Activated naive CD4-positive, alpha-beta T cell treated with anti-CD3 and anti-CD28 coated beads for 36 hours (primary cell): Measurements from ENCODE around the gene AGR3. TPM values are rescaled to one million over a fixed set of nuclear protein-coding genes. Genes with fewer than 3 reads are reported as not detected.

ENCODE experiments used
- CTCF ChIA-PET: fragments of 350-600 bp; sonication (Branson Sonifier 250); formaldehyde crosslinking; loops from one replicate; lab custom pipeline; 2021; ENCODE audit warnings: antibody characterized with exemption; lab: Charles Lee
- DNase-seq: peaks from one replicate; pipeline ENCODE4 v3.0.0-alpha.2; 2020
- H3K27ac Mint-ChIP-seq: one replicate; pipeline ENCODE4 v1.8.0; 2021; ENCODE audit warnings: mild to moderate bottlenecking, mixed read lengths
- H3K27me3 Mint-ChIP-seq: one replicate; pipeline ENCODE4 v1.8.0; 2021; ENCODE audit warnings: low read depth, mixed read lengths
- H3K36me3 Mint-ChIP-seq: one replicate; pipeline ENCODE4 v1.8.0; 2021; ENCODE audit warnings: low read depth, mixed read lengths
- H3K4me1 Mint-ChIP-seq: one replicate; pipeline ENCODE4 v1.8.0; 2021; ENCODE audit warnings: low read depth, mixed read lengths
- H3K4me3 Mint-ChIP-seq: one replicate; pipeline ENCODE4 v1.8.0; 2021; ENCODE audit warnings: mild to moderate bottlenecking, moderate library complexity, mixed read lengths
- H3K9me3 Mint-ChIP-seq: one replicate; pipeline ENCODE4 v1.8.0; 2021; ENCODE audit warnings: mixed read lengths
- intact Hi-C: fragments of 100-400 bp; cut with micrococcal nuclease; formaldehyde crosslinking; loops from one replicate; pipeline ENCODE4 v1.15.1; 2023
- total RNA-seq, 2 experiments: library from RNA; stranded (reverse); gene quantifications; one replicate each; pipeline ENCODE4 v1.2.3, GENCODE V29; 2021

Gene AGR3
- total RNA-seq = not detected

DNA sequence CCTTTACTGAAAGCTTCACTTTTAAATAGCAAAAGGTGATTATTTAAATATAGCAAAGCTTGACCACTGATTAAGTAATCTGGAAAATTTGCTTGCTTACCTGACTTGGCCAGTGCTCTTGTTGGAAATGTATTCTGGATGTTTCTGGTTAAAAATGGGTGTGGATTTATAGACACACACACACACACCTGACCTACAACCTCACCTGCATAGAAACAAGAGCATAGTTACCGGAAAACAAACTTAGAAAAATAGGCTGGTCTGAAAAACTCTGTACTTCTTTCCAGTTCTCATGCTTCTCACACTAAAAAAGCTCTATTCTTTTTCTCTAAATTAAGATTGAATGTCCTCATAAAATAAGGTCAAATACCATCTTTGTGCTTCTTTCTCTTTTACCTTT lies at the start of gene AGR3:
Gene AGR3 (minus strand): TSS at position 140 of the 400 bp plus-strand sequence. CDS start 3,365 bp downstream, outside the sequence.
- no peaks in the 10 kb centered on the region for H3K36me3 Mint-ChIP-seq
- H3K4me3 Mint-ChIP-seq = no peak within 1 kb of the TSS
- H3K4me1 Mint-ChIP-seq = no peaks in the 10 kb centered on the region
- H3K27ac Mint-ChIP-seq = no peak within 1 kb of the TSS
- CTCF ChIA-PET = interaction anchor here (1.1 kb wide), 1 partner anchor 9 kb away, joined by 3 read pairs; no protein-coding TSS in a partner anchor
- DNase-seq = no peak
- no peaks in the 10 kb centered on the region for H3K27me3 Mint-ChIP-seq
- intact Hi-C loops = no loop called here
- no peaks in the 10 kb centered on the region for H3K9me3 Mint-ChIP-seq

DNA sequence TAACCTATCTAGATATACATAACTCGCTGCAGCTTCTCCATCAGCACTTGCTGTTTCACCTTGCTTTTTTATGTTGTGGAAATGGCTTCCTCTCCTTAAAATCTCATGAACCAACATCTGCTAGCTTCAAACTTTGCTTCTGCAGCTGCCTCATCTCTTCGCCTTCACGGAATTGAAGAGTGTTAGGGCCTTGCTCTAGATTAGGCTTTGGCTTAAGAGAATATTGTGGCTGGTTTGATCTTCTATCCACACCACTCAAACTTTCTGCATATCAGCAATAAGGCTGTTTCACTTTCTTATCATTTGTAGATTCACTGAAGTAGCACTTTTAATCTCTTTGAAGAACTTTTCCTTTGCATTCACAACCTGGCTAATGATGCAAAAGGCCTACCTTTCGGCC lies 49.2 kb upstream of the AGR3 start:
- Mint-ChIP-seq H3K4me3 (no peak overlapping the region), H3K9me3 (no peaks in the 10 kb centered on the region), H3K27ac (no peak overlapping the region), H3K36me3 (no peaks in the 10 kb centered on the region), H3K4me1 (peaks cover 44% of the 10 kb centered on the region), H3K27me3 (peaks cover 2% of the 10 kb centered on the region)
- intact Hi-C loops = loop anchor here (5.0 kb wide), 1 partner anchor 509 kb away; the partner anchor contains the start of gene CRPPA
- DNase-seq = no peak
- CTCF ChIA-PET = interaction anchor here (0.6 to 2.1 kb wide), 4 partner anchors 13 to 710 kb away, joined by 3 to 8 read pairs (median 4); no protein-coding TSS in a partner anchor

DNA sequence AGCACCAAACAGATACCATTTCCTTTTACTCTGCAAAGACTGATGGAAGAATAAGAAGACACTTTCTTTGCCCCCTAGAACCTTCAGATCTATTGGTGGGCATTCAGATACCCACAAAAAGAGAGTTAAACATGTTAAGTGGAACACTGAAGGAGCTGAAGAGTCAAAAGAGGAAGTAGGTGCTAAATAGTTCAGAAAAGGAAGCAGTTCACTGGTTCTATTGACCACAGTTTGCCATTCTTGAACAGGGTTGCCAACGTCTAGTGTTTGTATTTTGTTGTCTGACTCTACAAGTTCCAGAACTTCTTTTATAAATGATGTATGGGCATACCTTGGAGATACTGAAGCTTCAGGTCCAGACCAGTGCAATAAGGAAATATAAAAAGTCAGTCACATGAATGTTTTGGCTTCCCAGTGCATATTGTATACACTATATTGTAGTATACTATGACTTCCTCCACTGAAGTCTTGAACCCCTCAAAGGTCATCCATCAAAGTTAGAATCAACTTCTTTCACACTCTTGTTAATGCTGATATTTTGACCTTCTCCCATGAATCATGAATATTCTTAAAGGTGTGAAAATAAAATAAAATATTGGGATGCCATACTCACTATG lies 47.5 kb upstream of the AGR3 start:
- intact Hi-C loops = loop anchor here (5.0 kb wide), 1 partner anchor 48 kb away; no protein-coding TSS in a partner anchor
- Mint-ChIP-seq H3K27me3 (peaks cover 2% of the 10 kb centered on the region), H3K4me3 (no peak overlapping the region), H3K9me3 (no peaks in the 10 kb centered on the region), H3K36me3 (no peaks in the 10 kb centered on the region), H3K4me1 (peaks cover 35% of the 10 kb centered on the region), H3K27ac (no peak overlapping the region)
- CTCF ChIA-PET = interaction anchor here (0.9 kb wide), 1 partner anchor 9 kb away, joined by 3 read pairs; no protein-coding TSS in a partner anchor
- no peak for DNase-seq

DNA sequence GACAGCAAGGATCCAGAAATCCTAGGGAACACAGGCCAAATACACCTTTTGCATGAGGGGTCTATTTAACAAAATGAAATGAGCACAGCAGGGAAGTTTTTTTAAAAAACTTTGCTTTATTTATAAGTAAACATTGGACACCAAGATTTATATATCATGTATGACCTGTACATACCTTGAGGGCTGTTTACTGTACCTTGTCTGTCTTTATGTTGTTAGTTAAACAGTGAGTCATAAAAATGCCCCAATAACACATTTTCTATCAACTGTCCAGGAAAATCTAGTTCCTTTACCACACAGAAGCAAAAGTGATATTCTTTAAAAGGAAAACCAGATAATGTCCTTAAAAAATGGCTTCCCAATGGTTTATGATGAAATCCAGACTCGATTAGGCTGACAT lies 45.1 kb upstream of the AGR3 start:
- H3K9me3 Mint-ChIP-seq = no peaks in the 10 kb centered on the region
- H3K36me3 Mint-ChIP-seq = no peaks in the 10 kb centered on the region
- H3K27me3 Mint-ChIP-seq = peaks cover 2% of the 10 kb centered on the region
- intact Hi-C loops = loop anchor here (1.0 to 5.0 kb wide), 2 partner anchors 50 to 604 kb away; no protein-coding TSS in a partner anchor
- DNase-seq = no peak
- peaks cover 28% of the 10 kb centered on the region for H3K4me1 Mint-ChIP-seq
- H3K4me3 Mint-ChIP-seq = no peak overlapping the region
- no peak overlapping the region for H3K27ac Mint-ChIP-seq
- CTCF ChIA-PET = interaction anchor here (0.6 to 1.6 kb wide), 2 partner anchors 54 to 56 kb away, joined by 4 read pairs; no protein-coding TSS in a partner anchor

DNA sequence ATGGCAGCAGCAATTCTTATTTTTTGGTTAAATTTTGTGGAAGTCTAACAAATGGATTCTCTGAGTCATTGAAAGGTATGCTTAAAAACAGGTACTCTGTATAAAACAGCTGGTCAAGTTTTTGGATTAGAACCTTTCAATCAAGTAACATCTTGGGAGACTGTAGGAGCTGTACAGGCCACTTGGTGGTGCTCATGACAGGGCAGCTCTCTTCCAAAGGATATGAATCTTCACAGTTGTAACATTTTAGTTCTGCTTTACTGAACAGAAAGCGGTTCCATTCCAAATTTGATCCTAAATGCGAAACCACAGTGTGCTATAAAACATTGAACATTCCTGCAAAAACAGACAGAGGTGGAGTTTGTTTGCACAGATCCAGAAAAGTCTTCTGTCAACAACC lies 44.5 kb upstream of the AGR3 start:
- peaks cover 2% of the 10 kb centered on the region for H3K27me3 Mint-ChIP-seq
- no peaks in the 10 kb centered on the region for H3K9me3 Mint-ChIP-seq
- CTCF ChIA-PET = interaction anchor here (0.6 to 1.6 kb wide), 5 partner anchors 55 to 794 kb away, joined by 3 to 4 read pairs (median 3); no protein-coding TSS in a partner anchor
- DNase-seq = peak; percentile 33
- no peak overlapping the region for H3K27ac Mint-ChIP-seq
- intact Hi-C loops = loop anchor here (1.0 to 5.0 kb wide), 2 partner anchors 51 to 605 kb away; no protein-coding TSS in a partner anchor
- peaks cover 27% of the 10 kb centered on the region for H3K4me1 Mint-ChIP-seq
- H3K4me3 Mint-ChIP-seq = no peak overlapping the region
- no peaks in the 10 kb centered on the region for H3K36me3 Mint-ChIP-seq

DNA sequence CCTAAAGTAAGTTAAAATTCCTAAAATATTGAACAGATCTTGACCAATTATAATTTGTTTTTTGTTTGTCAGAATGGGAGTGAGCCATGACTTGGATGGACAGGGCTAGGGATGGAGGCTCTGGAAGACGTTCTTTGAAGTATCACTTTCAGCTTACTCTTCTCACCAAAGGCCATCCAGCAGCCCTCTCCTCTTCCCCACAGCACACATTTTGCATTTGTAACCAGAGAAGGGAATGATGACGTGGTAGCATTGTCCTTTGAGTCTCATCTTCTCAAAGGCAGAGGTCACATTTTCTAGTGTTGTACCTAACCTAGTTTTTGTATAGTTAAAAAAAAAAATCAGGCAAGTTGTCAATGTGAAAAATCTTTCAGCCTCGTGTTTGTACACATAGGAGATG lies 43.8 kb upstream of the AGR3 start:
- Mint-ChIP-seq H3K4me1 (peaks cover 20% of the 10 kb centered on the region), H3K4me3 (no peak overlapping the region), H3K27me3 (peaks cover 2% of the 10 kb centered on the region), H3K36me3 (no peaks in the 10 kb centered on the region), H3K9me3 (no peaks in the 10 kb centered on the region), H3K27ac (no peak overlapping the region)
- DNase-seq = no peak
- CTCF ChIA-PET = interaction anchor here (0.6 to 1.6 kb wide), 4 partner anchors 57 to 793 kb away, joined by 3 to 4 read pairs (median 3); no protein-coding TSS in a partner anchor
- intact Hi-C loops = loop anchor here (1.0 to 5.0 kb wide), 2 partner anchors 52 to 606 kb away; no protein-coding TSS in a partner anchor

DNA sequence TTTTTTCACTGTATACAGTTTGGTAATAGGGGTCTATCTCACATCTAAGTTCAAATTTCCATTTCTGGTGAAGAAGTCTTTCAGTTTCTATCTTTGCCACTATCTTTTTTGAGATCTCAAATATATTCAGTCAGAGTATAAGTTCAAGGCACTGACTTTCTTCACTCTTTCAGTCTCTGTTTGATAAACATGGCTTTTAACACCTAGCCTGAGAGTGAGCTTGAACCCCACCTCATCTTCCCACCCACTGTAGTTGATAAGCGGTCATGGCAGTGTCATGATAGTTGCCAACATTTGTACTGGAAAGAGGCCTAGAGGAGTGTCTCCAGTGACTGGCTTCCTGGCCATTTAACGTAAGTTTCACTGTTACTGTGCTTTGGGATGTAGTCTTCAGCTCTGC lies 41.2 kb upstream of the AGR3 start:
- Mint-ChIP-seq H3K4me3 (no peak overlapping the region), H3K4me1 (peaks cover 7% of the 10 kb centered on the region), H3K27ac (no peak overlapping the region), H3K27me3 (no peaks in the 10 kb centered on the region), H3K9me3 (no peaks in the 10 kb centered on the region), H3K36me3 (no peaks in the 10 kb centered on the region)
- CTCF ChIA-PET = interaction anchor here (0.6 to 0.7 kb wide), 2 partner anchors 428 to 739 kb away, joined by 3 read pairs; no protein-coding TSS in a partner anchor
- no peak for DNase-seq
- intact Hi-C loops = no loop called here

DNA sequence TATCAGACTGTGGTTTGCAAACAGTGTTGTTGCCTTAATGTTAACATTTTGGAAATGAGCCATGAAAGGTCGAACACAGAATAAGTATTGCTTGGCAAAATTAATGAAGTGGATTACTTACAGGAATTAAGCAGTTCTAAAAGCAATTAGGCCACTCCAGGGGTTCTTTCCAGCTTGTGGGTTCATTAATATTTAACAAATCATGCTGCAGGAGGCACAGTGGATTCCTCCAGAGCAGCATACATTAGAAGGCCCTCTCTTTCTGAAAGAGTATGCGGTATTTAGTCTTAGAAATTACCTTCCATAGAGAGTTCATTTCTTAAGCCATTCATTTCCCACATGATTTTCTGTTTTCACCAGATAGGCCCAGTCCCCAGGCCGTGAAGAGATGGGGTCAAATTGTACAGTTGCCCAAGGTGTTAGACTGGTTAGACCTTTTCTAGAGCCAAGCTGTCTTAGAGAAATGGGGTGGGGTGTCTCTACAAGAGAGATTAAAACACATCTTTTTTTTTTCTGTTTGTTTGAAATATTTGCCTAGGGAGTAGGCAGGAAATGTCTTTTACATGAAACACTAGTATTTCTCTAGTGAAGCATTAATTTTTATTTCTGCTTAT lies 40.0 kb upstream of the AGR3 start:
- Mint-ChIP-seq H3K27me3 (no peaks in the 10 kb centered on the region), H3K36me3 (no peaks in the 10 kb centered on the region), H3K9me3 (no peaks in the 10 kb centered on the region), H3K27ac (no peak overlapping the region), H3K4me3 (no peak overlapping the region), H3K4me1 (peaks cover 7% of the 10 kb centered on the region)
- CTCF ChIA-PET = interaction anchor here (0.7 to 2.5 kb wide), 2 partner anchors 26 to 30 kb away, joined by 4 to 9 read pairs; no protein-coding TSS in a partner anchor
- no peak for DNase-seq
- intact Hi-C loops = no loop called here

DNA sequence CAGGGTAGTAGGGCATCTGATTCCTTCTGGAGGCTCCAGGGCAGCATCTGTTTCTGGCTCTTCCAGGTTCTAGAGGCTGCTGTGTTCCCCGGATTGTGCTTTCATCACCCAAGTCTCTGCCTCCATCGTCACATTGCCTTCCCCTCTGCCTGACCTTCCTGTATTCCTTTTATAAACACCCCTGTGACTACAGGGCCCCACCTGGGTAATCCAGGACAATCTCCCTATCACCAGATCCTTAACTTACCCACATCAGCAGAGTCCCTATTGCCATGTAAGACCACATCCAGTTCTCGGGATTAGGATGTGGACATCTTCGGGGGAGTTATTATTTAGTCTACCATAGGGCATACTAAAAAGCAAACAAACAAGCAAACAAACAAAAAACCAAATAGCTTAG lies 39.4 kb upstream of the AGR3 start:
- no peak overlapping the region for H3K27ac Mint-ChIP-seq
- intact Hi-C loops = no loop called here
- no peaks in the 10 kb centered on the region for H3K36me3 Mint-ChIP-seq
- no peak for DNase-seq
- CTCF ChIA-PET = interaction anchor here (2.5 kb wide), 1 partner anchor 29 kb away, joined by 9 read pairs; no protein-coding TSS in a partner anchor
- no peak overlapping the region for H3K4me3 Mint-ChIP-seq
- no peaks in the 10 kb centered on the region for H3K9me3 Mint-ChIP-seq
- H3K4me1 Mint-ChIP-seq = peaks cover 7% of the 10 kb centered on the region
- H3K27me3 Mint-ChIP-seq = no peaks in the 10 kb centered on the region

DNA sequence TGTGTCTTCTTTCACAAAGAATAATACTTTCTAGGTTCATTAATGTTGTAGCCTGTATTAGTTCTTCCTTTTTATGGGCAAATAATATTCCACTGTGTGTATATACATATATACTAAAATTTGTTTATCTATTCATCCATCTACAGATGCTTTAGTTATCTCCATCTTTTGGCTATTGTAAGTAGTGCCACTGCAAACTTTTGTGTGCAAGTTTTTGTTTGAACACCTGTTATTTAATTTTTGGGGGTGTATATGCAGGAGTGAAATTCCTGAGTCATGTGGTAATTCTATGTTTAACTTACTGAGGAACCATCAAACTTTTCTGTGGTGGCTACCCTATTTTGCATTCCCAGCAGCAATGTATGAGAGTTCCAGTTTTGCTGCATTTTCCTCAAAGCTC lies 37.7 kb upstream of the AGR3 start:
- CTCF ChIA-PET = interaction anchor here (0.8 to 2.5 kb wide), 5 partner anchors 10 to 732 kb away, joined by 3 to 9 read pairs (median 3); no protein-coding TSS in a partner anchor
- H3K4me1 Mint-ChIP-seq = peaks cover 7% of the 10 kb centered on the region
- no peak overlapping the region for H3K27ac Mint-ChIP-seq
- DNase-seq = no peak
- H3K27me3 Mint-ChIP-seq = no peaks in the 10 kb centered on the region
- no peaks in the 10 kb centered on the region for H3K9me3 Mint-ChIP-seq
- H3K4me3 Mint-ChIP-seq = no peak overlapping the region
- intact Hi-C loops = loop anchor here (2.0 kb wide), 1 partner anchor 355 kb away; no protein-coding TSS in a partner anchor
- H3K36me3 Mint-ChIP-seq = no peaks in the 10 kb centered on the region

DNA sequence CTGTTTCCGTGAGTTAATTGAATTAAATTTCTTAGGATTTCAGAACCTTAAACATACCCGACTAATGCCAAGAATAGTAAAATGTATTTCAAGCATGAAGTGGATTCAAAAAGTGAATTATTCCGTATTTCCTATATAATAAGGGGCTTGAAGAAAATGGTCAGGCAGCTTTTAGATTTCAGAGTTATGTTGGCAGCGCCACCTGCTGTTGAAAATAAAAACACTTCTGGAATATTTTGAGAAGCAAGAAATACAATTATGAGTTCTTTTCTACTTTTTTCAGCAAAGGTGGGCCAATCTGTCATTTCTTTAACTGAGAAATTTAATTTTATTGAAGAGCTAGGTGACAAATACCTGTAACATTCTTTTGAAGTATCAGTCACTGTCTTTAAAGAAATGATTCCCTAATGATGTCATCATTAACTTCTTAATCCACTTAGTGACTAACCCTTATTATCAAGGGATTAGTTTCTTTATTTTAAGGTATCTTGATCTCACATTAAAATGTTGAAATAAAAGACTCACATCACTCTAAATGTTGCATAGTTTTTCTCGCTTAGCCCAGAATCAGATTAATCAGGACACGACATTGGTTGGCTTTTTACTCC lies 36.6 kb upstream of the AGR3 start:
- intact Hi-C loops = loop anchor here (1.0 to 2.0 kb wide), 7 partner anchors 27 to 840 kb away; no protein-coding TSS in a partner anchor
- Mint-ChIP-seq H3K4me3 (no peak overlapping the region), H3K27me3 (no peaks in the 10 kb centered on the region), H3K4me1 (peaks cover 7% of the 10 kb centered on the region), H3K36me3 (no peaks in the 10 kb centered on the region), H3K9me3 (no peaks in the 10 kb centered on the region), H3K27ac (no peak overlapping the region)
- CTCF ChIA-PET = interaction anchor here (0.6 to 2.6 kb wide), 23 partner anchors 9 to 841 kb away, joined by 3 to 24 read pairs (median 4); no protein-coding TSS in a partner anchor
- DNase-seq = peak; percentile 50
